HG03159 (cell line): ENCODE data around the gene USP14.
"Not testable (repeated sequence)": the region's sequence is repeated elsewhere in the genome, so short reads cannot be mapped to it uniquely, and the experiment has no call there.

ENCODE experiments used
- ATAC-seq: cut with Tn5 transposase; IDR thresholded peaks from one replicate; pipeline ENCODE4 v1.9.1; 2021; ENCODE audit warnings: mild to moderate bottlenecking, moderate library complexity; ENCODE audit not compliant: unreplicated experiment

USP14 gene

DNA sequence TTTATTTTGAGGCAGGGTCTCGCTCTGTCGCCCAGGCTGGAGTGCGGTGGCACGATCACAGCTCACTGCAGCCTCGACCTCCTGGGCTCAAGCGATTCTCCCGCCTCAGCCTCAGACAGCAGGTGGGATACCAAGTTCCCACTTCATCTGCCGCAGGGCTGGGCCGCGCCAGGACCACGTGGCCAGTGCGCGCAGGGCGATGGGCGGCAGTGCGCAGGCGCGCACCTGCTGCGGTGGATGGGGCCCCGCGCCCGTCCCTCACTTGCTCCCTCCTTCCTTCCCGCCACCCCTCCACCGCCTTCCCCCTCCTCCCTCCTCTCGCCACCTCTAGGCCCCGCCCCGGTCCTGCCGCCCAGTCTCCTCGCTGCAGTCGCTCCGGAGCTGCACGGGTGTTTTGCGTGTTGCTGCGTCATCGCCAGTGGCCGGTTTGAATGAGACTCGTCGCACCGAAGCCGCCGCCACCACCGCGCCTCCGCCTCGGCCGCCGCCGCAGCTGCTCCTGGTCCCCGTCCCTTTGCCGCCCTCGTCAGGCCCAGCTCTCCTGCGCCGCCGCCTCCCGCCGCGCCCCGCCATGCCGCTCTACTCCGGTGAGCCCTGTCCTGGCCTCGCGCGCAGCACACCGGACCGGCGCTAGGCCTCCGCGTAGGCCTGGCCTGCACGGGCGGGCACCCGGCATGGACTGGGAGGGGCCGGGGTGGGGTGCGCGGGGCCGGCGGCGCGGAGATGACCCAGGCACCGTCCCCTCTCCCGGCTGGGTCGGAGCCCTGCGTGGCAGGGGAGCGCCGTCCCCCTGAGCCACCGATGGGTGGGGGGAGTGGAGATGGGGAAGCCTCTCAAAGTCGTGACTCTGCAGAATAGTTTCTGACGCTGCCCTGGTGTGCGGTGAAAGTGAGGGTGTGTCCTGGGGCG, at the start of gene USP14:
USP14 (plus strand) TSS at position 430 of the 909 bp plus-strand sequence; CDS start at position 572, 142 bp downstream.
- ATAC-seq: peak; percentile 94

- peak; percentile 5 for ATAC-seq
These were observed 49.7 kb upstream of the USP14 start for GRCh38 chr18:108665-109063.

- peak; percentile 17 for ATAC-seq
These were observed 49.0 kb upstream of the USP14 start for GRCh38 chr18:109130-109921.

DNA sequence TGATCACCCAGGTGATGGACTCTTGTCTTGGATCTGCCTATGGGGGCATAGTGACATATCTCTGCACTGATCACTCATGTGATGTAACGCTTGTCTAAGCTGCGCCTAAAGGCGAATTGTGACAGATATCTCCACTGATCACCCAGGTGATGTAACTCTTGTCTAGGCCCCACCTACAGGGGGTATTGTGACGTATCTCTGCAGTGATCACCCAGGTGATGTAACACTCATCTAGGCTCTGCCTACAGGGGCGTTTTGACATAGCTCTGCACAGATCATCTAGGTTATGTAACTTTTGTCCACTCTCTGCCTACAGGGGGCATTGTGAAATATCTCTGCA, 48.5 kb upstream of the USP14 start:
- not testable (repeated sequence) for ATAC-seq

DNA sequence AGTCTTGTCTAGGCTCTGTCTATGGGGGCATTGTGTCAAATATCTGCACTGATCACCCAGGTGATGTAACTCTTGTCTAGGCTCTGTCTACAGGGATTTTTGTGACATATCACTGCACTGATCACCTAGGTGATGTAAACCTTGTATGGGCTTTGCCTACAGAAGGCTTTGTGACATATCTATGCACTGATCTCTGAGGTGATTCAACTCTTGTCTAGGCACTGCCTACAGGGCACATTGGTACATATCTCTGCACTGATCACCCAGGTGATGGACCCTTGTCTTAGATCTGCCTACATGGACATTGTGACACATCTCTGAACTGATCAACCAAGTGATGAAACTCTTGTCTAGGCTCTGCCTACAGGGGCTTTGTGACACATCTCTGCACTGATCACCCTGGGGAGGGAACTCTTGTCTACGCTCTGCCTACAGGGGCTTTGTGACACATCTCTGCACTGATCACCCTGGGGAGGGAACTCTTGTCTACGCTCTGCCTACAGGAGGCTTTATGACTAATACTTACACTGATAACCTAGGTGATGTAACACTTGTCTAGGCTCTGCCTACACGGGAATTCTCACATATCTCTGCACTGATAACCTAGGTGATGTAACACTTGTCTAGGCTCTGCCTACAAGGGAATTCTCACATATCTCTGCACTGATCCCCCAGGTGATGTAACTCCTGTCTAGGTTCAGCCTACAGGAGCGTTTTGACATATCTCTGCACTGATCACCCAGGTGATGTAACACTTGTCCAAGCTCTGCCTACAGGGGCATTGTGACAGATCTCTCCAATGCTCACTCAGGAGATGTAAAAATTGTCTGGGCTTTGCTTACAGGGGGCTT, 47.8 kb upstream of the USP14 start:
- ATAC-seq: not testable (repeated sequence)

DNA sequence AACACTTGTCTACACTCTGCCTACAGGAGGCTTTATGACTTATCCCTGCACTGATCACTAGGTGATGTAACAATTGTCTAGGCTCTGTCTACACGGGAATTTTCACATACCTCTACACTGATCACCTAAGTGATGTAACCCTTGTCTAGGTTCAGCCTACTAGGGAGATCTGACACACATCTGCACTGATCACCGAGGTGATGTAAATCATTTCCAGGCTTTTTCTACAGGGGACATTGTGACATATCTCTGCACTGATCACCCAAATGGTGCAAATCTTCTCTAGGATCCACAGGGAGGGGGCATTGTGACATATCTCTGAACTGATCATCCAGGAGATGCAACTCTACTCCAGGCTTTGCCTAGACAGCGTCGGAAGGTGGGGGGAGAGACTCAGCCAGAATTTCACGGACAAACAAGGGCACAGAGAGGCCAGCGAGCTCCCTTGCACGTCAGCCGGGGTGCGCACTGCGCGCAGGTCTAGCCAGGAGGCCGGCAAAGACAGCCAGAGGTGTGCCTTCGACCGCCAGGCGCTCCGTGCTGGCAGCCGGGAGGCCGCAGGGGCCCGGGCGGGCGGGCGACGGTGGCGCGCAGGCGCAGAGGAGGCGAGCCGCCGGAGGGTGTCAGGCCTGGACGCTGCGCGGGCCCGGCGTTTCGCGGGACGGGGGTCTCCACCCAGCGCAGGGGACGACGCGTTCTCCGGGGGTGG, 46.9 kb upstream of the USP14 start:
- no peak for ATAC-seq

- not testable (repeated sequence) for ATAC-seq
These were observed 46.2 kb upstream of the USP14 start for GRCh38 chr18:112015-112733.

GRCh38 chr18:120539-121260, 37.7 kb upstream of the USP14 start:
- peak; percentile 56 for ATAC-seq

- ATAC-seq: no peak
These were observed 23.3 kb upstream of the USP14 start for GRCh38 chr18:135045-135444.

GRCh38 chr18:136433-136832, 21.9 kb upstream of the USP14 start:
- ATAC-seq: no peak

GRCh38 chr18:137327-137726, 21.0 kb upstream of the USP14 start:
- ATAC-seq: no peak

- ATAC-seq: no peak
These were observed 17.6 kb upstream of the USP14 start for GRCh38 chr18:140670-141266.

DNA sequence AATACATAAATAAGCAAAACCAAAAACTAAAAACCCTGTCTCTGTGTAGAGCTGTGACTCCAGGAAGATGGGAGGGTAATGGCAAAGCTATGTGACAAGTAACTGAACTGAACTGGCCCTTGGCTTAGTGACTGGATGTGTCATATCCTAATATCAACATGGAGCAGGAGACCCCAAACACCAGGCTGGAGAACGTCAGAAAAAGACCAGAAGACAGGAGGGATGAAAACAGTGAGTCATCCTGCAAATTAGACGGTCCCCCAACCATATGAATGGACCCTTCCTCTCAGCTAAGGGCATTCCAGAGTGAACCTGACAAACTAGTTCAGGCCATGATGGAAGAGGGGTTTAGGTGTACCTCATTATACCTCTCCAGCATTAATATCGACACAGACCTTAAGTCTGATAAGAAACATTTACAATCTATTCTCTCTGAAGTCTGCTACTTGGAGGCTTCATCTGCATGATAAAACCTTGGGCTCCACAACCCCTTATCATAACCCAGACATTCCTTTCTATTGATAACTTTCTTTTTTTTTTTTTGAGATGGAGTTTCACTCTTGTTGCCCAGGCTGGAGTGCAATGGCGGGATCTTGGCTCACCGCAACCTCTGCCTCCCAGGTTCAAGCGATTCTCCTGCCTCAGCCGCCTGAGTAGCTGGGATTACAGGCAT, 15.6 kb upstream of the USP14 start:
- not testable (repeated sequence) for ATAC-seq

DNA sequence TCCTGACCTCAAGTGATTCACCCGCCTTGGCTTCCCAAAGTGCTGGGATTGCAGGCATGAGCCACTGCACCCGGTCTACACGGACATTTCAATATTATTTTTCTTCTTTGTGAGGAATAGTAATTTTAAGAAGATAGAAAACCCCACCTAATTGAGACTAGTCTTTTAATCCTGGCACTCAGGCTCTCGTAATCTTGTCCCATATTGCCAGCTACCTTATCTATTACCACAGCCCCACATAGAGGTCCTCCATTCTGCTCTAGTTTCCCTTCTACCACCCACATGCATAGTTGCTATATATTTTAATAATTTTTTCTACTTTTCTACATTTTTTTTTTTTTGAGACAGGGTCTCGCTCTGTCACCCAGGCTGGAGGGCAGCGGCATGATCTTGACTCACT, 9.5 kb upstream of the USP14 start:
- ATAC-seq: no peak

DNA sequence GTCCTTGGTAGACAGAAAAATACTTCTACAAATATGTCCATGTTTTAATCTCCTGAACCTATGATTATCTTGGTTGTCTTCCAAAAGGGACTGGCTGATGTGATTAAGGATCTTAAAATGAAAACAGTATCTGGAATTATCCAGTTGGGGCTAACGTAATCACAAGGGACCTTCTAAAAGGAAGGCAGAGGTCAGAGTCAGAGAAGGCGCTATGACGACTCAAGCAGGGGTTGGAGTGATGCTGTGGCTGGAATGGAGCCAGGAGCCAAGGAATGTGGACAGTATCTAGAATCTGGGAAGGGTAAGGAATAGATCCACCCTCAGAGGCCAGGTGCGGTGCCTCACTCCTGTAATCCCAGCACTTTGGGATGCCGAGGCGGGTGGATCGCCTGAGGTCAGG, 4.2 kb upstream of the USP14 start:
- ATAC-seq: no peak

DNA sequence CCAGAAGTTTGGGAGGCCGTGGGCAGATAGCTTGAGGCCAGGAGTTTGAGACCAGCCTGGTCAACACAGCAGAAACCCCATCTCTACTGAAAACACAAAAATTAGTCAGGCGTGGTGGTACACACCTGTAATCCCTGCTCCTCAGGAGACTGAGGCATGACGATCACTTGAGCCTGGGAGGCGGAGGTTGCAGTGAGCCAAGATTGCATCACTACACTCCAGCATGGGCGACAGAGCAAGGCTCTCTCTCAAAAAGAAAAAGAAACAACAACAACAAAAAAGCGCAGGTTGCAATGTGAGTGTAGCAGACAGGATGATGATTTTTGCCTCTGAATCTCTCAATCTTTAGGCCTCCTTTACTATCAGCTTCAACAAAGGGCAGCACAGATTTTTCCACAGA, 2.7 kb upstream of the USP14 start:
- ATAC-seq: no peak

GRCh38 chr18:156514-157230, 1.7 kb upstream of the USP14 start:
- ATAC-seq: no peak
